GM10266 (cell line): ENCODE data around the gene FMR1.

Experiments
- DNase-seq: peaks from one replicate; pipeline ENCODE4 v3.0.0; 2012; ENCODE audit errors: extremely low spot score
- TF ChIP-seq, protein P1 (sequence below): IDR thresholded peaks from 2 replicates; pipeline ENCODE4 v1.5.1; 2012; ENCODE audit warnings: mild to moderate bottlenecking, low read depth; ENCODE audit not compliant: control insufficient read depth, insufficient read depth; ENCODE audit errors: missing control alignments

FMR1 gene

DNA sequence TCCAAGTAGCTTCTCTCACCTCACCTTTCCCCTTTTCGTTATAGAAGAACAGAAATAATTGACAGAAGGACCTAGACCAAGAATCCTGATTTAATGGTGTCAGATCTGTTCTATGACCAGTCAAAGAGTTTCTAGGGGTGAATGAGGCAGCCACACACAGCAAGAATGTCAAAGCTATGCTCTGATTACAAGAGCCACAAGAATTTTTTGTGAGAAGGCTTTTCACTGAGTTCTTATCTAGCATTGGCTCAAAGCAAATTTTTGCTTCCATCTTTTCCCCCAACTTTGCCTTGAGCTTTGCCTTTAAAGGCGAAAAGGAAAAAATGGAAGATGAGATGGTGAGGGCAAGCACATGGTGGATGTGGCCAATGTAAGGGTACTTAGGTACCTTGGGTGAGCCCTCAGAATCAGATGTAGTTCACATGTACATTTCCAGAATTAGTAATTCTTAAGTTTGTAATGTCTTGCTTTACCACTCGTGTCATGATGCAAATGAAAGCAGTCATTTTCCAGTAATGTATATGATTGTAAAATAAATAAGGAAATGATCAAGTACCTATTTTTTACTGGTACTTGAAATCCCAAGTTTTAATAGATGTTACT, 23.5 kb downstream of the FMR1 start:
- DNase-seq, result no peak
- TF ChIP-seq, protein P1, sequence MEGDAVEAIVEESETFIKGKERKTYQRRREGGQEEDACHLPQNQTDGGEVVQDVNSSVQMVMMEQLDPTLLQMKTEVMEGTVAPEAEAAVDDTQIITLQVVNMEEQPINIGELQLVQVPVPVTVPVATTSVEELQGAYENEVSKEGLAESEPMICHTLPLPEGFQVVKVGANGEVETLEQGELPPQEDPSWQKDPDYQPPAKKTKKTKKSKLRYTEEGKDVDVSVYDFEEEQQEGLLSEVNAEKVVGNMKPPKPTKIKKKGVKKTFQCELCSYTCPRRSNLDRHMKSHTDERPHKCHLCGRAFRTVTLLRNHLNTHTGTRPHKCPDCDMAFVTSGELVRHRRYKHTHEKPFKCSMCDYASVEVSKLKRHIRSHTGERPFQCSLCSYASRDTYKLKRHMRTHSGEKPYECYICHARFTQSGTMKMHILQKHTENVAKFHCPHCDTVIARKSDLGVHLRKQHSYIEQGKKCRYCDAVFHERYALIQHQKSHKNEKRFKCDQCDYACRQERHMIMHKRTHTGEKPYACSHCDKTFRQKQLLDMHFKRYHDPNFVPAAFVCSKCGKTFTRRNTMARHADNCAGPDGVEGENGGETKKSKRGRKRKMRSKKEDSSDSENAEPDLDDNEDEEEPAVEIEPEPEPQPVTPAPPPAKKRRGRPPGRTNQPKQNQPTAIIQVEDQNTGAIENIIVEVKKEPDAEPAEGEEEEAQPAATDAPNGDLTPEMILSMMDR, result no peak

DNA sequence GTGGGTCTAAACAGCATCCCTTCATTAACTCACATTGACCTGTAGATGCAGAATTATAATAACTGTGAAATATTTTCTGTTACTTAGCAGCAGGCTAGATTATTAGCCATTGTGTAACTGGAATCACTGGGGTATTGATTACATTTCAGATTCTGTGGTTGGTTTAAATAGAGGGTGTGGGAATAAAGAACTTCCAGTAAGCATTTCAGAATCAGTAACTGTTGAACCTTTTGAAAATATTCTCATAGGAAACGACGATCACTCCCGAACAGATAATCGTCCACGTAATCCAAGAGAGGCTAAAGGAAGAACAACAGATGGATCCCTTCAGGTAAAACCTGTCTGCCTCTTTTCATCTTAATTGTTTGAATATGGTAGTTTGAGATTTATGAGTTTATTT, 33.6 kb downstream of the FMR1 start:
- TF ChIP-seq, protein P1, result no peak
- no peak for DNase-seq

DNA sequence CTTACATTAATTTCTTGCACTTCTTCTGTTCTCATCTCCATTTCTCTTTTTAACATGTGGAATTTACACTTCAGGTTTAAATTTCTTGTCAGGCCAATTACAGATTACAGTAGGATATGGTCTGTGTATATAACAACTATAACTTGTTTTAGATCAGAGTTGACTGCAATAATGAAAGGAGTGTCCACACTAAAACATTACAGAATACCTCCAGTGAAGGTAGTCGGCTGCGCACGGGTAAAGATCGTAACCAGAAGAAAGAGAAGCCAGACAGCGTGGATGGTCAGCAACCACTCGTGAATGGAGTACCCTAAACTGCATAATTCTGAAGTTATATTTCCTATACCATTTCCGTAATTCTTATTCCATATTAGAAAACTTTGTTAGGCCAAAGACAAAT, 36.8 kb downstream of the FMR1 start:
- TF ChIP-seq, protein P1, result no peak
- no peak for DNase-seq

DNA sequence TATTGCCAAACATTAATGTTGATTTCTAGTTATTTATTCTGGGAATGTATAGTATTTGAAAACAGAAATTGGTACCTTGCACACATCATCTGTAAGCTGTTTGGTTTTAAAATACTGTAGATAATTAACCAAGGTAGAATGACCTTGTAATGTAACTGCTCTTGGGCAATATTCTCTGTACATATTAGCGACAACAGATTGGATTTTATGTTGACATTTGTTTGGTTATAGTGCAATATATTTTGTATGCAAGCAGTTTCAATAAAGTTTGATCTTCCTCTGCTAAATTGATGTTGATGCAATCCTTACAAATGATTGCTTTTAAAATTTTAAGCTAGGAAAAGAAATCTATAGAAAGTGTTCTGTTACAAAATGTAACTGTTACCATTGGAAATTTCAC, 38.6 kb downstream of the FMR1 start:
- TF ChIP-seq, protein P1, result no peak
- DNase-seq, result no peak

DNA sequence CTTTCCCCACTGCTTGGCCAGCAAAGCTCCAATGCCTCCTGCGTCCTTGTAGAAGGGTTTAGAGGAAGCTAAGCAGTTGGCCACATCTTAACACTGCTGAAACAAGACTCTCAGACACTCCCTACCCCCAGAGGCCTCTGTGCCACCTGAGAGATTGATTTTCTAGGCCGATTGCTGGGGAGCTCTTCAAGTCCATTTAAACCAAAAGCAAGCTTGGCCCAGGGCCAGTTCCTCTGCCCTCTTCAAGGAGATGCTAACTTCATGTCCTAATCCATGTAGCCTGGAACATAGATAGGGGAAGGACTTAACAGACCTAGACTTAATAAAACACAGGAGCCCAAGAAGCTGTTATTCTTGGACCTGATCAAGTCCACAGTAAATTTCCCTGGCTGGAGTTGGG, 42.3 kb downstream of the FMR1 start:
- no peak for DNase-seq
- TF ChIP-seq, protein P1, result no peak

DNA sequence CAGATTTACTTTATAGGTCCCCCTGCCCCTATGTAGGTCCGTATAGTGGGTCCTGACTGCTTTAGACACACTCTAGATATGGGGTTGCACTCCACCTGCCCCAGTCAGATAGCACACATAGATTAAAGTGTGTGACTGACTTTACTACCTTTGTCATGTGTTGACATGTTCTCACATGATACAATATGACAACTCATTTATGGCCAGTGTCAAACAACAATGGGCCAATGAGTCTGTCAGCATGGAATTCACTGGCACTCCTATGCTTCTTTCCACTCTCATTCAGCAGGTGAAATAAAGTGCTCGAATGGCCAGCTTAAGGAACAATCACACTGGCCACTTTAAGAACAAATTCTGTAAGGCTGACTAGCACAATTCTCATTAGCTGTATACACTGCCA, 45.6 kb downstream of the FMR1 start:
- TF ChIP-seq, protein P1, result no peak
- no peak for DNase-seq

DNA sequence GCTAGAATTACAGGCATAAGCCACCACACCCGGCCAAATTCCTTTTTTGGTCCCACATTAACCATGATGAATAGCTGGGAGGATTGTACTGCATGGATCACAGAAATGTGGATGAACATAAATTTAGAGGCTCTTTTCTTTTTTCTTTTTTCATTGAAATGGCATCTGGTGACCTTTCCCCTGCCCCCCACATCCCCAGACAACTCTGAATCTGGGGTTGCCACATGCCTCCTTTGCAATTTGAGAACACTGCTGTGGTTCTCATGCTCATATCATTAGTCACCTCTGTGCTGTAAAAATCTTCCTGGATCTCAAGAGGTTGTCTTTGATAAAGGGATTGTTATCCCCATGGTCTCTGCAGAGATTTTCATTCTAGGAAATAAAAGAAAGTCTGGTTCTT, 46.6 kb downstream of the FMR1 start:
- no peak for DNase-seq
- TF ChIP-seq, protein P1, result no peak
